ENCODE results near the gene SON.

SON gene

DNA sequence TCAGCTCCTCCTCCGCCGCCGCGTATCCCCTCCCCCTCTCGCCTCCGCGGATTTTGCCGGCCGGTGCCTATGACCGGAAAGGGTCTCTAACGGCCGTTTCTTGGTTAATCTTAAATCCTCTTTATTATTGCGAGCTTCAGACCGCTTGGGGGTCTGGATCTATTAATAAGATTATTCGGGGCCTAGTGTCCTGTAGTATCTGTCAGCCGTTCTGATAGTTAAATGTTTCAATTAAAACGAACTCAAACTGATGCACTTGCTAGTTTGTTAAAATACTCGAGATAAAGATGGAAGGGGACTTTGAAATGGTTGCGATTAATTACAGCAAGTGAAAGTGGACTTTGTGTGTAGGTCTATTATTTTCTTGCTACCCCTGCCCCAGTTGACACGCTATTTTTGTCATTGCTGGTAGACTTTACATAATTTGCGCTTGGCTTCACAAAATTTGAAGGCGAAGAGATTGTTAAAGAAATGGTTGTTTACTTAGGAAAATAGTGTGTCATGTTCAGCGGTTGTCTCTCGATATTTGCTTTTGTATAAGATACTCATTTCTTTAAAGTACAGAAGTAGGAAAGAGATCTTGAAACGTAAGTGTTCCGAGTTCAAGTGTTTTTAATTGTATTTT, 779 bp downstream of the SON start:
- peak; percentile 39 for DNase-seq (ENCODE audit: low spot score)

- DNase-seq (ENCODE audit: low spot score) = no peak
These were observed 1.8 kb downstream of the SON start for GRCh38 chr21:33544451-33545195.

DNA sequence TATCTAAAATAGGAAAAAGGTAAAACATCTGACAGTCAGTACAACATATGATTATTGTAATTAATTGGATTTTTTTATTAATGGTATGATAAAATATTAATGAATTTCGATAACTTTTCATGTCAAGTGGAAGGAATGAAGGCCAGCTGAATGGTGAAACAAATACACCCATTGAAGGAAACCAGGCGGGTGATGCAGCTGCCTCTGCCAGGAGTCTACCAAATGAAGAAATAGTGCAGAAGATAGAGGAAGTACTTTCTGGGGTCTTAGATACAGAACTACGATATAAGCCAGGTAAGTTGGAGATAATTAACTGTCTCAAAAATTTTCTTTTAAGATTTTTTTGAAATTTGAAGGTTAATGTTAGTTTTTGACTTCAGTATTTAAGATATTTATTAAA, 3.2 kb downstream of the SON start:
- no peak for DNase-seq (ENCODE audit: low spot score)

DNA sequence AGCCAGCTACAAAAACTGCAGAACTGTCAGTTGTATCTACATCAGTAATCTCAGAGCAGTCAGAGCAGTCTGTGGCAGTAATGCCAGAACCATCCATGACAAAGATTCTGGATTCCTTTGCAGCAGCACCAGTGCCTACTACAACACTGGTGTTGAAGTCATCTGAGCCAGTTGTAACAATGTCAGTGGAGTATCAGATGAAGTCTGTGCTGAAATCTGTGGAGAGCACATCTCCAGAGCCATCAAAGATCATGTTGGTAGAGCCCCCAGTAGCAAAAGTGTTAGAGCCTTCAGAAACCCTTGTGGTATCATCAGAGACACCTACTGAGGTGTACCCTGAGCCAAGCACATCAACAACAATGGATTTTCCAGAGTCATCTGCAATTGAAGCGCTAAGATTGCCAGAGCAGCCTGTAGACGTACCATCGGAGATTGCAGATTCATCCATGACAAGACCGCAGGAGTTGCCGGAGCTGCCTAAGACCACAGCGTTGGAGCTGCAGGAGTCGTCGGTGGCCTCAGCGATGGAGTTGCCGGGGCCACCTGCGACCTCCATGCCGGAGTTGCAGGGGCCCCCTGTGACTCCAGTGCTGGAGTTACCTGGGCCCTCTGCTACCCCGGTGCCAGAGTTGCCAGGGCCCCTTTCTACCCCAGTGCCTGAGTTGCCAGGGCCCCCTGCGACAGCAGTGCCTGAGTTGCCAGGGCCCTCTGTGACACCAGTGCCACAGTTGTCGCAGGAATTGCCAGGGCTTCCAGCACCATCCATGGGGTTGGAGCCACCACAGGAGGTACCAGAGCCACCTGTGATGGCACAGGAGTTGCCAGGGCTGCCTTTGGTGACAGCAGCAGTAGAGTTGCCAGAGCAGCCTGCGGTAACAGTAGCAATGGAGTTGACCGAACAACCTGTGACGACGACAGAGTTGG, 7.3 kb downstream of the SON start:
- DNase-seq (ENCODE audit: low spot score) = no peak

DNA sequence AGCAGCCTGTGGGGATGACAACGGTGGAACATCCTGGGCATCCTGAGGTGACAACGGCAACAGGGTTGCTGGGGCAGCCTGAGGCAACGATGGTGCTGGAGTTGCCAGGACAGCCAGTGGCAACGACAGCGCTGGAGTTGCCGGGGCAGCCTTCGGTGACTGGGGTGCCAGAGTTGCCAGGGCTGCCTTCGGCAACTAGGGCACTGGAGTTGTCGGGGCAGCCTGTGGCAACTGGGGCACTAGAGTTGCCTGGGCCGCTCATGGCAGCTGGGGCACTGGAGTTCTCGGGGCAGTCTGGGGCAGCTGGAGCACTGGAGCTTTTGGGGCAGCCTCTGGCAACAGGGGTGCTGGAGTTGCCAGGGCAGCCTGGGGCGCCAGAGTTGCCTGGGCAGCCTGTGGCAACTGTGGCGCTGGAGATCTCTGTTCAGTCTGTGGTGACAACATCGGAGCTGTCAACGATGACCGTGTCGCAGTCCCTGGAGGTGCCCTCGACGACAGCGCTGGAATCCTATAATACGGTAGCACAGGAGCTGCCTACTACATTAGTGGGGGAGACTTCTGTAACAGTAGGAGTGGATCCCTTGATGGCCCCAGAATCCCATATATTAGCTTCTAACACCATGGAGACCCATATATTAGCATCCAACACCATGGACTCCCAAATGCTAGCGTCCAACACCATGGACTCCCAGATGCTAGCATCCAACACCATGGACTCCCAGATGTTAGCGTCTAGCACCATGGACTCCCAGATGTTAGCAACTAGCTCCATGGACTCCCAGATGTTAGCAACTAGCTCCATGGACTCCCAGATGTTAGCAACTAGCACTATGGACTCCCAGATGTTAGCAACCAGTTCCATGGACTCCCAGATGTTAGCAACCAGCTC, 8.2 kb downstream of the SON start:
- no peak for DNase-seq (ENCODE audit: low spot score)

GRCh38 chr21:33551664-33552063, 8.8 kb downstream of the SON start:
- no peak for DNase-seq (ENCODE audit: low spot score)

- no peak for DNase-seq (ENCODE audit: low spot score)
These were observed 9.5 kb downstream of the SON start for GRCh38 chr21:33552093-33552998.

- no peak for DNase-seq (ENCODE audit: low spot score)
These were observed 10.3 kb downstream of the SON start for GRCh38 chr21:33552999-33553598.

DNA sequence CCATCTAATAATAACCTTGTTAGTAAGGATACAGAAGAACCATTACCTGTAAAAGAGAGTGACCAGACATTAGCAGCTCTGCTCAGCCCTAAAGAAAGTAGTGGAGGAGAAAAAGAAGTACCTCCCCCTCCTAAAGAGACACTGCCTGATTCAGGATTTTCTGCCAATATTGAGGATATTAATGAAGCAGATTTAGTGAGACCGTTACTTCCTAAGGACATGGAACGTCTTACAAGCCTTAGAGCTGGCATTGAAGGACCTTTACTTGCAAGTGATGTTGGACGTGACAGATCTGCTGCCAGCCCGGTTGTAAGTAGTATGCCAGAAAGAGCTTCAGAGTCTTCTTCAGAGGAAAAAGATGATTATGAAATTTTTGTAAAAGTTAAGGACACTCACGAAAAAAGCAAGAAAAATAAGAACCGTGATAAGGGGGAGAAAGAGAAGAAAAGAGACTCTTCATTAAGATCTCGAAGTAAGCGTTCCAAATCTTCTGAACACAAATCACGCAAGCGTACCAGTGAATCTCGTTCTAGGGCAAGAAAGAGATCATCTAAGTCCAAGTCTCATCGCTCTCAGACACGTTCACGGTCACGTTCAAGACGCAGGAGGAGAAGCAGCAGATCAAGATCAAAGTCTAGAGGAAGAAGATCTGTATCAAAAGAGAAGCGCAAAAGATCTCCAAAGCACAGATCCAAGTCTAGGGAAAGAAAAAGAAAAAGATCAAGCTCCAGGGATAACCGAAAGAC, 11.6 kb downstream of the SON start:
- DNase-seq (ENCODE audit: low spot score) = no peak

GRCh38 chr21:33554982-33555344, 12.1 kb downstream of the SON start:
- DNase-seq (ENCODE audit: low spot score) = no peak

- no peak for DNase-seq (ENCODE audit: low spot score)
These were observed 14.6 kb downstream of the SON start for GRCh38 chr21:33557447-33557846.

- no peak for DNase-seq (ENCODE audit: low spot score)
These were observed 16.1 kb downstream of the SON start for GRCh38 chr21:33558777-33559421.

DNA sequence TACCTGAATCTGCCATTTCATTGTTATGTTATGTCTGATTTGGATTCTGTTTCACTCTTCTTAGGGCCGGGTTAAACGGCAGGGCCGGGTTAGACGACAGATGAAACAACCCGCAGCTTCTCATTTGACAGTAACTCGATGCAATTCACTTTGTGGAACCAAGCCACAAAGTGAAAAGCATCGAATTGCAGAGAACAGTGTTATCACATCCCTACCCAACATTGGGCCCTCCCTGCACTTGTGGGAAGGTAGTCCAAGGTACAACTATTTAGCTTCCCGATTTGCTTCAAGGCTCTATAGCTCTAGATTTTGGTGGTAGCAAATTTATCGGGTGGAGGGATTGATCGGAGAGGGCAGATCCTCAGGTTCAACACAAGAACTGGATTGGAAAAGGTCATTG, 17.0 kb downstream of the SON start:
- no peak for DNase-seq (ENCODE audit: low spot score)

DNA sequence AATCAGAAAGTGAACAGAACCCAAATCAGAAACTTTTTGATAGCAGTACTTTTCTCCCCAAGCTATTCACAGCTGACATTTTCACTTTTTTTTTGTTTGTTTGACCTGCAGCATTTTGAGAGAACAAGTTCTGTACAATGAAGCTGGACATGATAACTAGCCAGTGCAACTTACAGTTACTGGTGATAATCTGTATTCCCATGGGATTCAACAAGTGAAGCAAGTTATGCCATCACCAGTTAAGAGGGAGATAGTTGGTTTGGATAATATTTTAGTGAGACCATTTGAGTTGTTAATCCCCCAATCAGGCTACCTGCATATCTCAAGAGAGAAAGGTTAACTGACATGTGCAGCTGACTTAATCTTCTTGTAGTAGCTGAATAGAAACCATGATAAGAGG, 18.1 kb downstream of the SON start:
- DNase-seq (ENCODE audit: low spot score) = no peak

DNA sequence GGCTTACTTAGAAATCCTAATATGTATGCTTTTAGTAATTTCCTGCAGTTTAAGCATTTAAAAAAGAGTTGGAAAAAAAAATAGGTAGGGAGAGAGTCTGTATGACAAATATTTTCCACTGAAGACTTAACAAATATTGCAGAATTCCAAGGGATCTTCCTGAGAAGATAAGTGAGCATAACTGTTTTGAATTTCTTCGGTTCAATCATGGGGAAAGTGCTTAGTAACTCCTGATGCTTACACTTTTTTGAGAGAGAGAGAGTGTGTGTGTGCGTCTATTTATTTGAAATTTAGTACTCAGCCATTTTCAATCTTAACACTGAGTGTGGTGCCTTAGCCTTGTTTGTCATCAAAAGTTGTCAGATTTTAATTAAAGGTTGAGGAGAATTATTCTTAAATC, 18.5 kb downstream of the SON start:
- DNase-seq (ENCODE audit: low spot score) = no peak

GRCh38 chr21:33562389-33562788, 19.6 kb downstream of the SON start:
- DNase-seq (ENCODE audit: low spot score) = no peak

DNA sequence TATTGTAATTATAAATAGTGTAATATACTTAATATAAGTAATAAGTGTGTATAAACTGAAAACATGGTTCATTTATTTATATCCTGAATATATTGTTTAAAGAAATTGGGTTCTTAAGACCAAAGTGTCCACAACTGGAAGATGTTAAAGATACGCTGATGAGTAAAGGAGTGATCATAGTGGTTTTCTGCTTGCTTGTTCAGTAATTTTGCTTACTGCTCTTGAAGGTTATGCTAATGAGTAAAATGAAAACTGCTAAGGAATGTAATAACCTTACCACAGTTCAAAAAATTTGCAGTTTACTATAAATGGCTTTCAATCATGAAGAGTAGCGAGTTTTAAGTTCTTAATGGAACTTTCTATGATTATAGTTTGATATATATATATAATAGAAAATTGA, 23.7 kb downstream of the SON start:
- DNase-seq (ENCODE audit: low spot score) = no peak

GRCh38 chr21:33567914-33568313, 25.1 kb downstream of the SON start:
- DNase-seq (ENCODE audit: low spot score) = no peak

- no peak for DNase-seq (ENCODE audit: low spot score)
These were observed 25.6 kb downstream of the SON start for GRCh38 chr21:33568448-33568847.

Data from CD4-positive, alpha-beta T cell treated with Interleukin-6 at 100 ng/mL for 8 hours (primary cell).